H1 (cell line): ENCODE results near the gene OTOP3. TPM values are rescaled to one million over a fixed set of nuclear protein-coding genes. Genes with fewer than 3 reads are reported as not detected.

Experiments
- CTCF ChIA-PET: fragments of 300-600 bp; sonication (Branson Sonifier 250); formaldehyde crosslinking; loops from one replicate; lab custom pipeline; 2021; ENCODE audit not compliant: partially characterized antibody; lab: Charles Lee
- POLR2A ChIA-PET: fragments of 300-600 bp; sonication (Branson Sonifier 250); formaldehyde crosslinking; loops from one replicate; lab custom pipeline; 2021; ENCODE audit warnings: inconsistent platforms; ENCODE audit not compliant: partially characterized antibody; lab: Charles Lee
- DNase-seq, 2 experiments: peaks; one replicate each; pipeline versions ENCODE4 v3.0.0 to v3.0.0-alpha.2; 2010 to 2022; ENCODE audit warnings: low spot score in 2 of 2, low read depth in 1 of 2, mixed read lengths in 1 of 2
- FAIRE-seq: peaks from 2 replicates; lab custom pipeline; 2011; peaks lifted over from hg19 to GRCh38; lab: Jason Lieb, UNC
- H2AFZ ChIP-seq: 2 replicates; pipeline ENCODE4 v1.8.1; 2012; ENCODE audit warnings: low read length, inconsistent platforms
- H2AK5ac ChIP-seq: 2 replicates; pipeline ENCODE4 v1.6.1; 2013; ENCODE audit warnings: low read depth, low read length
- H2BK120ac ChIP-seq: replicated peaks from 2 replicates; pipeline ENCODE3; 2013; ENCODE audit warnings: low read depth, low read length, inconsistent platforms
- H2BK12ac ChIP-seq: 2 replicates; pipeline ENCODE4 v1.6.1; 2013; ENCODE audit warnings: low read depth, low read length
- H2BK15ac ChIP-seq: 2 replicates; pipeline ENCODE4 v1.6.1; 2013; ENCODE audit warnings: low read length
- H2BK20ac ChIP-seq: 2 replicates; pipeline ENCODE4 v1.6.1; 2013; ENCODE audit warnings: low read length
- H2BK5ac ChIP-seq: 2 replicates; pipeline ENCODE4 v1.6.1; 2013; ENCODE audit warnings: low read depth, low read length
- H3K14ac ChIP-seq: 2 replicates; pipeline ENCODE4 v1.6.1; 2013; ENCODE audit warnings: inconsistent platforms; ENCODE audit not compliant: insufficient read length
- H3K18ac ChIP-seq: 2 replicates; pipeline ENCODE4 v1.6.1; 2013; ENCODE audit warnings: low read length; ENCODE audit errors: extremely low read depth
- H3K23ac ChIP-seq: 2 replicates; pipeline ENCODE4 v1.6.1; 2013; ENCODE audit warnings: inconsistent platforms; ENCODE audit not compliant: insufficient read length
- H3K23me2 ChIP-seq: 2 replicates; pipeline ENCODE4 v1.6.1; 2013; ENCODE audit warnings: low read depth, low read length
- H3K27ac ChIP-seq: 2 replicates; pipeline ENCODE4 v1.6.1; 2011; ENCODE audit warnings: low read depth, low read length, inconsistent platforms
- H3K27me3 ChIP-seq, 4 experiments: replicated peaks in 1 of 4; 1 replicate in 1 of 4; 2 replicates in 3 of 4; pipeline versions ENCODE4 v1.6.1 to v1.8.1; 2011 to 2013; ENCODE audit warnings: low read length in 3 of 4, mild to moderate bottlenecking in 3 of 4, inconsistent platforms in 2 of 4, mixed read lengths in 2 of 4, moderate library complexity in 1 of 4; ENCODE audit not compliant: control insufficient read depth in 3 of 4, insufficient read depth in 3 of 4; ENCODE audit errors: extremely low read depth in 1 of 4
- H3K36me3 ChIP-seq, 4 experiments: 2 replicates each; pipeline versions ENCODE4 v1.6.1 to v1.8.1; 2011 to 2013; ENCODE audit warnings: mild to moderate bottlenecking in 4 of 4, low read length in 3 of 4, moderate library complexity in 2 of 4, control low read depth in 1 of 4, inconsistent platforms in 1 of 4; ENCODE audit not compliant: insufficient read depth in 4 of 4, control insufficient read depth in 2 of 4
- H3K4ac ChIP-seq: replicated peaks from 2 replicates; pipeline ENCODE3; 2013; ENCODE audit warnings: low read length, low read depth, mixed read lengths, inconsistent platforms; ENCODE audit not compliant: insufficient read length
- H3K4me1 ChIP-seq, 4 experiments: replicated peaks in 1 of 4; 1 replicate in 1 of 4; 2 replicates in 3 of 4; pipeline versions ENCODE4 v1.6.1 to v1.8.1; 2011 to 2013; ENCODE audit warnings: low read length in 3 of 4, inconsistent platforms in 2 of 4, mixed read lengths in 1 of 4; ENCODE audit not compliant: insufficient read depth in 4 of 4, control insufficient read depth in 3 of 4
- H3K4me2 ChIP-seq, 2 experiments: 2 replicates each; pipeline versions ENCODE4 v1.6.1 to v1.8.1; 2011 to 2013; ENCODE audit warnings: low read depth in 2 of 2, low read length in 2 of 2, control low read depth in 1 of 2, inconsistent platforms in 1 of 2, mild to moderate bottlenecking in 1 of 2; ENCODE audit not compliant: insufficient read depth in 1 of 2
- H3K4me3 ChIP-seq, 4 experiments: fragments of 200-600, 300-600 bp in 1 of 4; sonication (generic), shearing (Covaris generic), sonication (Bioruptor Twin) in 1 of 4; 2 replicates each; pipeline versions ENCODE4 v1.5.1 to v1.8.1; 2011 to 2016; ENCODE audit warnings: low read length in 4 of 4, low read depth in 3 of 4, control low read depth in 2 of 4, inconsistent platforms in 2 of 4, mild to moderate bottlenecking in 2 of 4, mixed read lengths in 1 of 4, moderate library complexity in 1 of 4; ENCODE audit not compliant: insufficient read depth in 2 of 4; ENCODE audit errors: extremely low read depth in 1 of 4
- H3K56ac ChIP-seq: replicated peaks from 2 replicates; pipeline ENCODE3; 2013; ENCODE audit warnings: low read depth, mild to moderate bottlenecking, mixed read lengths, low read length, inconsistent platforms; ENCODE audit not compliant: insufficient read length
- H3K79me1 ChIP-seq: 2 replicates; pipeline ENCODE4 v1.6.1; 2013; ENCODE audit warnings: low read depth, low read length, control low read depth
- H3K79me2 ChIP-seq, 2 experiments: 2 replicates each; pipeline versions ENCODE4 v1.6.1 to v1.8.1; 2012 to 2013; ENCODE audit warnings: low read length in 2 of 2, mild to moderate bottlenecking in 2 of 2, inconsistent platforms in 1 of 2; ENCODE audit not compliant: insufficient read depth in 2 of 2, control insufficient read depth in 1 of 2
- H3K9ac ChIP-seq, 4 experiments: replicated peaks in 1 of 4; 1 replicate in 1 of 4; 2 replicates in 3 of 4; pipeline versions ENCODE4 v1.6.1 to v1.8.1; 2011 to 2013; ENCODE audit warnings: low read depth in 3 of 4, low read length in 3 of 4, control low read depth in 2 of 4, mild to moderate bottlenecking in 2 of 4, moderate library complexity in 2 of 4, inconsistent platforms in 1 of 4; ENCODE audit errors: extremely low read depth in 1 of 4
- H3K9me3 ChIP-seq, 2 experiments: 2 replicates each; pipeline versions ENCODE4 v1.6.1 to v1.8.1; 2012 to 2013; ENCODE audit warnings: mild to moderate bottlenecking in 2 of 2, moderate library complexity in 2 of 2, control low read depth in 1 of 2, inconsistent platforms in 1 of 2, low read depth in 1 of 2, low read length in 1 of 2, mixed read lengths in 1 of 2; ENCODE audit not compliant: insufficient read depth in 2 of 2
- H4K20me1 ChIP-seq, 2 experiments: replicated peaks in 1 of 2; 2 replicates each; pipeline versions ENCODE3 to v1.8.1; 2011 to 2013; ENCODE audit warnings: inconsistent platforms in 2 of 2, low read length in 2 of 2, mild to moderate bottlenecking in 1 of 2; ENCODE audit not compliant: insufficient read depth in 2 of 2, control insufficient read depth in 1 of 2
- H4K5ac ChIP-seq: 2 replicates; pipeline ENCODE4 v1.6.1; 2013; ENCODE audit warnings: low read length, low read depth, mixed read lengths, inconsistent platforms; ENCODE audit not compliant: insufficient read length
- H4K8ac ChIP-seq: 2 replicates; pipeline ENCODE4 v1.8.0; 2013; ENCODE audit warnings: mild to moderate bottlenecking, moderate library complexity, low read length, inconsistent platforms; ENCODE audit not compliant: insufficient read depth; ENCODE audit errors: extremely low read depth
- H4K91ac ChIP-seq: replicated peaks from 2 replicates; pipeline ENCODE3; 2013; ENCODE audit warnings: low read length, mixed read lengths, inconsistent platforms; ENCODE audit not compliant: insufficient read length
- BCL11A ChIP-seq, 2 experiments: IDR thresholded peaks; one replicate each; pipeline ENCODE4 v1.6.1; 2011; ENCODE audit warnings: low read depth in 2 of 2, low read length in 2 of 2, mild to moderate bottlenecking in 2 of 2
- CEBPB ChIP-seq: IDR thresholded peaks from 2 replicates; pipeline ENCODE4 v1.6.1; 2012; ENCODE audit warnings: low read depth, low read length
- HDAC2 ChIP-seq, 2 experiments: fragments of 300-600 bp in 1 of 2; sonication (generic) in 1 of 2; IDR thresholded peaks; 2 replicates each; pipeline ENCODE4 v1.6.1; 2011 to 2012; ENCODE audit warnings: low read depth in 2 of 2, low read length in 2 of 2, mild to moderate bottlenecking in 2 of 2, moderate library complexity in 2 of 2, borderline replicate concordance in 1 of 2, inconsistent platforms in 1 of 2
- MAFK ChIP-seq: IDR thresholded peaks from 2 replicates; pipeline ENCODE4 v1.6.1; 2012; ENCODE audit warnings: low read depth, mild to moderate bottlenecking, improper control_type of control experiment, low read length
- NRF1 ChIP-seq: IDR thresholded peaks from 2 replicates; pipeline ENCODE4 v1.6.1; 2011; ENCODE audit warnings: mild to moderate bottlenecking, low read depth, low read length, improper control_type of control experiment
- SRF ChIP-seq: IDR thresholded peaks from 2 replicates; pipeline ENCODE4 v1.6.1; 2011; ENCODE audit warnings: mild to moderate bottlenecking, low read depth, low read length, moderate library complexity
- WGBS, 2 experiments: shearing (Covaris generic) in 1 of 2; methylation state at CpG; one replicate each; pipeline versions ENCODE4 v1.1.6 to v1.1.7; 2013 to 2015; ENCODE audit warnings: low lambda C conversion rate in 2 of 2, mixed read lengths in 2 of 2, inconsistent platforms in 1 of 2, low coverage in 1 of 2, missing lambda C conversion rate in 1 of 2; ENCODE audit not compliant: insufficient replicate concordance in 2 of 2, insufficient coverage in 1 of 2, insufficient read length in 1 of 2; ENCODE audit errors: extremely low coverage in 1 of 2, missing lambda C conversion rate in 1 of 2; 5-methylcytosine and 5-hydroxymethylcytosine counted together
- polyA plus RNA-seq, 7 experiments: library from polyadenylated mRNA; depleted of rRNA in 3 of 7; stranded (reverse) in 5 of 7; unstranded in 2 of 7; fragments of >200 nt in 5 of 7; fragments of 200-250 nt in 2 of 7; gene quantifications; 1 replicate in 5 of 7; 2 replicates in 1 of 7; 4 replicates in 1 of 7; pipeline versions ENCODE4 v1.2.1 to v1.2.3, GENCODE V29; 2011 to 2013; ENCODE audit warnings: missing spikeins in 2 of 7, mixed read lengths in 2 of 7
- total RNA-seq: library from RNA; stranded (reverse); fragmentation: NEBNext Ultra II Directional; extraction: Animal tissue kit (Norgen Biotek cat#: 25700); gene quantifications from 2 replicates; pipeline ENCODE4 v1.2.1, GENCODE V29; 2021
- TF ChIP-seq, protein P1 (sequence below), 3 experiments: IDR thresholded peaks; 1 replicate in 2 of 3; 2 replicates in 1 of 3; pipeline versions ENCODE4 v1.5.1 to v1.6.1; 2011; ENCODE audit warnings: low read length in 3 of 3, mild to moderate bottlenecking in 3 of 3, inconsistent platforms in 2 of 3, low read depth in 1 of 3, moderate library complexity in 1 of 3; ENCODE audit not compliant: insufficient read depth in 1 of 3; ENCODE audit errors: control extremely low read depth in 1 of 3

The OTOP3 gene
- total and polyA plus RNA-seq, 2 of the 8 experiments (the other 6 are each of a cell fraction or from before 2014, with no cell fraction given), result 0.05 TPM; not detected in 1

DNA sequence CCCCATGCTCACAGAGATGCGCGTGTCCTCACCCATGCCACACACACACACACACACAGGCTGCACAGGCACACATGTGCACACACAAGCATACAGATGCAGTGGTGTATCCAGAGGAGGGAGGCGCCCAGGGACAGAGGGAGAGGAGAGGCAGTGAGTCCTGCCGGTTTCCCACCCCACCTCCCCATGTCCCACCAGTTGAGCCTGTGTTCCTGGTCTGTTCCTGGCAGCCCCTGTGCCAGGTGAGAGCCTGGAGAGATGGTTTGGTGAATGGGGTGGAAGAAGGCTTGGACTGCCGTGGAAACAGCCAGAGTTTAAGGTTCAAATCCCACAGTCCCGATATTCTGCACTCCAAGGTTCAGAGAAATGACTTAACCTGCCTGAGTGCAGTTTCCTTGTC, 32.0 kb upstream of the OTOP3 start:
- H3K27me3 ChIP-seq, result peaks cover 0 to 7% (median 2%) of the 10 kb centered on the region in 4 experiments; a peak in 5 of 7 replicates
- CTCF ChIA-PET, result interaction anchor here (1.2 to 1.8 kb wide), 5 partner anchors 10 to 38 kb away, joined by 3 to 8 read pairs (median 4); partner anchors contain the start of genes OTOP2 and USH1G
- H4K20me1 ChIP-seq, result no peaks in the 10 kb centered on the region
- H3K4me2 ChIP-seq, result no peak overlapping the region
- no peak overlapping the region for H4K8ac ChIP-seq
- peaks cover 0 to 7% of the 10 kb centered on the region in 2 experiments; a peak in 1 of 4 replicates for H3K9me3 ChIP-seq
- H3K14ac ChIP-seq, result no peak overlapping the region
- no peak overlapping the region; the same call in 1 of the 2 replicates for H2AFZ ChIP-seq
- no peak overlapping the region for H3K27ac ChIP-seq
- no peak for TF ChIP-seq SRF
- TF ChIP-seq CEBPB, result no peak
- no peak for TF ChIP-seq HDAC2 (IDR thresholded peaks at IDR 0.05; ENCODE audit: borderline replicate concordance in 1 of 2, low read depth in 2 of 2, low read length in 2 of 2)
- no peak for TF ChIP-seq MAFK
- TF ChIP-seq NRF1, result no peak
- TF ChIP-seq, protein P1, sequence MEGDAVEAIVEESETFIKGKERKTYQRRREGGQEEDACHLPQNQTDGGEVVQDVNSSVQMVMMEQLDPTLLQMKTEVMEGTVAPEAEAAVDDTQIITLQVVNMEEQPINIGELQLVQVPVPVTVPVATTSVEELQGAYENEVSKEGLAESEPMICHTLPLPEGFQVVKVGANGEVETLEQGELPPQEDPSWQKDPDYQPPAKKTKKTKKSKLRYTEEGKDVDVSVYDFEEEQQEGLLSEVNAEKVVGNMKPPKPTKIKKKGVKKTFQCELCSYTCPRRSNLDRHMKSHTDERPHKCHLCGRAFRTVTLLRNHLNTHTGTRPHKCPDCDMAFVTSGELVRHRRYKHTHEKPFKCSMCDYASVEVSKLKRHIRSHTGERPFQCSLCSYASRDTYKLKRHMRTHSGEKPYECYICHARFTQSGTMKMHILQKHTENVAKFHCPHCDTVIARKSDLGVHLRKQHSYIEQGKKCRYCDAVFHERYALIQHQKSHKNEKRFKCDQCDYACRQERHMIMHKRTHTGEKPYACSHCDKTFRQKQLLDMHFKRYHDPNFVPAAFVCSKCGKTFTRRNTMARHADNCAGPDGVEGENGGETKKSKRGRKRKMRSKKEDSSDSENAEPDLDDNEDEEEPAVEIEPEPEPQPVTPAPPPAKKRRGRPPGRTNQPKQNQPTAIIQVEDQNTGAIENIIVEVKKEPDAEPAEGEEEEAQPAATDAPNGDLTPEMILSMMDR (IDR thresholded peaks at IDR 0.05; ENCODE audit: control extremely low read depth in 1 of 3, insufficient read depth in 1 of 3, low read depth in 1 of 3, low read length in 3 of 3), result no peak
- no peak for TF ChIP-seq BCL11A (IDR thresholded peaks at IDR 0.05; ENCODE audit: low read depth in 2 of 2, low read length in 2 of 2)
- H3K79me1 ChIP-seq, result no peaks in the 10 kb centered on the region
- H3K9ac ChIP-seq, result no peak overlapping the region
- H3K36me3 ChIP-seq, result no peaks in the 10 kb centered on the region
- H2BK20ac ChIP-seq, result no peak overlapping the region
- H2BK5ac ChIP-seq, result no peak overlapping the region
- no peak overlapping the region for H3K4me3 ChIP-seq
- H3K23ac ChIP-seq, result no peak overlapping the region
- no peak overlapping the region for H3K18ac ChIP-seq
- 80% methylated on average over 5 of the region's 6 CpGs; no CpG with 5 or more reads in 1 of the 2 experiments for WGBS, 2 experiments
- H3K4ac ChIP-seq, result no peak overlapping the region
- H2BK120ac ChIP-seq, result no peak overlapping the region
- POLR2A ChIA-PET, result no interaction called here
- H2AK5ac ChIP-seq, result no peak overlapping the region
- no peak for DNase-seq
- peak overlapping the region; percentile 74 for H4K91ac ChIP-seq
- H2BK15ac ChIP-seq, result peak overlapping the region; percentile 40
- no peak for FAIRE-seq
- H3K4me1 ChIP-seq, result peaks cover 1 to 9% (median 5%) of the 10 kb centered on the region in 4 experiments; a peak in 6 of 7 replicates
- H3K56ac ChIP-seq, result no peak overlapping the region
- H4K5ac ChIP-seq, result no peak overlapping the region
- peak overlapping the region; percentile 29; the same call in 1 of the 2 replicates for H2BK12ac ChIP-seq
- no peaks in the 10 kb centered on the region for H3K23me2 ChIP-seq
- H3K79me2 ChIP-seq, result no peaks in the 10 kb centered on the region
